ENCODE measurements around the gene TMEM213. TPM values are rescaled to one million over a fixed set of nuclear protein-coding genes. Genes with fewer than 3 reads are reported as not detected.

The TMEM213 gene
- total RNA-seq, 1 experiment from 2014 or later: 0.11 TPM

GRCh38 chr7:138865843-138866242 is 68.0 kb downstream of the TMEM213 start:
- Mint-ChIP-seq H3K4me1 (no peaks in the 10 kb centered on the region), H3K27me3 (ENCODE audit: low read depth) (no peaks in the 10 kb centered on the region), H3K36me3 (peaks cover 37% of the 10 kb centered on the region), H3K9me3 (no peaks in the 10 kb centered on the region), H3K4me3 (no peak overlapping the region), H3K27ac (peak overlapping the region; percentile 77; the same call in 1 of the 2 replicates)
- ATAC-seq: peak; percentile 84
- ChIA-PET POLR2A (no interaction called here), CTCF (interaction anchor here (1.5 kb wide), 1 partner anchor 127 kb away, joined by 6 read pairs; no protein-coding TSS in a partner anchor)
- TF ChIP-seq FOXK1 (CRISPR knock-in tag; IDR thresholded peaks at IDR 0.05) (no peak), MYBL2 (CRISPR knock-in tag; IDR thresholded peaks at IDR 0.05) (no peak), IRF2 (CRISPR knock-in tag; IDR thresholded peaks at IDR 0.05; ENCODE audit: borderline replicate concordance, low read depth) (no peak), GABPB1 (CRISPR knock-in tag; IDR thresholded peaks at IDR 0.05) (no peak)
- TF ChIP-seq, protein P1, sequence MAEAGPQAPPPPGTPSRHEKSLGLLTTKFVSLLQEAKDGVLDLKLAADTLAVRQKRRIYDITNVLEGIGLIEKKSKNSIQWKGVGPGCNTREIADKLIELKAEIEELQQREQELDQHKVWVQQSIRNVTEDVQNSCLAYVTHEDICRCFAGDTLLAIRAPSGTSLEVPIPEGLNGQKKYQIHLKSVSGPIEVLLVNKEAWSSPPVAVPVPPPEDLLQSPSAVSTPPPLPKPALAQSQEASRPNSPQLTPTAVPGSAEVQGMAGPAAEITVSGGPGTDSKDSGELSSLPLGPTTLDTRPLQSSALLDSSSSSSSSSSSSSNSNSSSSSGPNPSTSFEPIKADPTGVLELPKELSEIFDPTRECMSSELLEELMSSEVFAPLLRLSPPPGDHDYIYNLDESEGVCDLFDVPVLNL (CRISPR knock-in tag; IDR thresholded peaks at IDR 0.05; ENCODE audit: borderline replicate concordance, low read depth): no peak
- TF ChIP-seq, protein P2, sequence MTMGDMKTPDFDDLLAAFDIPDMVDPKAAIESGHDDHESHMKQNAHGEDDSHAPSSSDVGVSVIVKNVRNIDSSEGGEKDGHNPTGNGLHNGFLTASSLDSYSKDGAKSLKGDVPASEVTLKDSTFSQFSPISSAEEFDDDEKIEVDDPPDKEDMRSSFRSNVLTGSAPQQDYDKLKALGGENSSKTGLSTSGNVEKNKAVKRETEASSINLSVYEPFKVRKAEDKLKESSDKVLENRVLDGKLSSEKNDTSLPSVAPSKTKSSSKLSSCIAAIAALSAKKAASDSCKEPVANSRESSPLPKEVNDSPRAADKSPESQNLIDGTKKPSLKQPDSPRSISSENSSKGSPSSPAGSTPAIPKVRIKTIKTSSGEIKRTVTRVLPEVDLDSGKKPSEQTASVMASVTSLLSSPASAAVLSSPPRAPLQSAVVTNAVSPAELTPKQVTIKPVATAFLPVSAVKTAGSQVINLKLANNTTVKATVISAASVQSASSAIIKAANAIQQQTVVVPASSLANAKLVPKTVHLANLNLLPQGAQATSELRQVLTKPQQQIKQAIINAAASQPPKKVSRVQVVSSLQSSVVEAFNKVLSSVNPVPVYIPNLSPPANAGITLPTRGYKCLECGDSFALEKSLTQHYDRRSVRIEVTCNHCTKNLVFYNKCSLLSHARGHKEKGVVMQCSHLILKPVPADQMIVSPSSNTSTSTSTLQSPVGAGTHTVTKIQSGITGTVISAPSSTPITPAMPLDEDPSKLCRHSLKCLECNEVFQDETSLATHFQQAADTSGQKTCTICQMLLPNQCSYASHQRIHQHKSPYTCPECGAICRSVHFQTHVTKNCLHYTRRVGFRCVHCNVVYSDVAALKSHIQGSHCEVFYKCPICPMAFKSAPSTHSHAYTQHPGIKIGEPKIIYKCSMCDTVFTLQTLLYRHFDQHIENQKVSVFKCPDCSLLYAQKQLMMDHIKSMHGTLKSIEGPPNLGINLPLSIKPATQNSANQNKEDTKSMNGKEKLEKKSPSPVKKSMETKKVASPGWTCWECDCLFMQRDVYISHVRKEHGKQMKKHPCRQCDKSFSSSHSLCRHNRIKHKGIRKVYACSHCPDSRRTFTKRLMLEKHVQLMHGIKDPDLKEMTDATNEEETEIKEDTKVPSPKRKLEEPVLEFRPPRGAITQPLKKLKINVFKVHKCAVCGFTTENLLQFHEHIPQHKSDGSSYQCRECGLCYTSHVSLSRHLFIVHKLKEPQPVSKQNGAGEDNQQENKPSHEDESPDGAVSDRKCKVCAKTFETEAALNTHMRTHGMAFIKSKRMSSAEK (CRISPR knock-in tag; IDR thresholded peaks at IDR 0.05; ENCODE audit: borderline replicate concordance): no peak
- TF ChIP-seq, protein P3, sequence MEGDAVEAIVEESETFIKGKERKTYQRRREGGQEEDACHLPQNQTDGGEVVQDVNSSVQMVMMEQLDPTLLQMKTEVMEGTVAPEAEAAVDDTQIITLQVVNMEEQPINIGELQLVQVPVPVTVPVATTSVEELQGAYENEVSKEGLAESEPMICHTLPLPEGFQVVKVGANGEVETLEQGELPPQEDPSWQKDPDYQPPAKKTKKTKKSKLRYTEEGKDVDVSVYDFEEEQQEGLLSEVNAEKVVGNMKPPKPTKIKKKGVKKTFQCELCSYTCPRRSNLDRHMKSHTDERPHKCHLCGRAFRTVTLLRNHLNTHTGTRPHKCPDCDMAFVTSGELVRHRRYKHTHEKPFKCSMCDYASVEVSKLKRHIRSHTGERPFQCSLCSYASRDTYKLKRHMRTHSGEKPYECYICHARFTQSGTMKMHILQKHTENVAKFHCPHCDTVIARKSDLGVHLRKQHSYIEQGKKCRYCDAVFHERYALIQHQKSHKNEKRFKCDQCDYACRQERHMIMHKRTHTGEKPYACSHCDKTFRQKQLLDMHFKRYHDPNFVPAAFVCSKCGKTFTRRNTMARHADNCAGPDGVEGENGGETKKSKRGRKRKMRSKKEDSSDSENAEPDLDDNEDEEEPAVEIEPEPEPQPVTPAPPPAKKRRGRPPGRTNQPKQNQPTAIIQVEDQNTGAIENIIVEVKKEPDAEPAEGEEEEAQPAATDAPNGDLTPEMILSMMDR (IDR thresholded peaks at IDR 0.05): 0 out of 2 replicates have a peak, but pooled peaks have one; percentile 19
- DNase-seq (ENCODE audit: low spot score): peak; percentile 24

DNA sequence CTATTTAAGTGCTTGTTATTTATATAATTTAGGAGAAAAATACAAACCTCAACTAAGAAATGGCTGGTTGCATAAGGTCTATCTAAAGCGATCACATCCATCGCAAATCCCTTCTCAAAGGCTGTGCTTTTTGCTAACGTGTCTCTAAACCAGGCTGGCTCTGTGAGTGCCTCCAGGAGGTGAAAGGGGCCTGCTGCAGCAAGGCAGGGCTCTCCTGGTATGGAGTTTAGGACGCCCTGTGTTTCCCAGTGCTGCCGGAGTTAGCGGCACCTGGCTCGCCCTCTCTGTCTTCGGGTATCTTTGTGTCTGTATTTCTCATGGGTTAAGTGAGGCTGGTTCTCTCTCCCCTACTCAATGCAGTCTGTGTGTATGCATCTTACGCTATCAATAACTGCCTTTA is 68.6 kb downstream of the TMEM213 start:
- POLR2A ChIA-PET: no interaction called here
- H3K27me3 Mint-ChIP-seq (ENCODE audit: low read depth): no peaks in the 10 kb centered on the region

DNA sequence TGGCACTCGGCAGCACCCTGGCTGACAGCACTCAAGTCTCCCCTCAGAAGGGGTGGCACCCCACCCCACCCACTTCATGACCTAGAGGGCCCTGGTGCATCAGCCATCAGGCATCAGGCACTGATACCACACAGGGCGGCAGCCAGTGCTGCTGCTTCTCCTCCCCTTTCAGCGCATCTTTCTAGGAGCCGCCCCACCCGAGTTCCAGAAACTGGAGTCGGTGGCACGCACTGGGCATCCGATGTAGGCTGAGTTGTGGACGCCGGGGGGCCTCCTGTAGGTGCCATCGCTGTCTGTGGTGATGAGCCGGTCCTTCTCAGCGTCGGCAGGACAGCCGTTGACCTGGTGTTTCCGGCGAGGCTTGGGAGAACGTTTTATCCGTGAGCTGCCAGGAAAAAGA is 70.0 kb downstream of the TMEM213 start:
- DNase-seq (ENCODE audit: low spot score) (no peak), ATAC-seq (no peak)
- CTCF ChIA-PET: no interaction called here
- Mint-ChIP-seq H3K9me3 (no peaks in the 10 kb centered on the region), H3K4me3 (no peak overlapping the region), H3K27ac (no peak overlapping the region), H3K27me3 (ENCODE audit: low read depth) (no peaks in the 10 kb centered on the region), H3K36me3 (peaks cover 40% of the 10 kb centered on the region), H3K4me1 (no peaks in the 10 kb centered on the region)
- no peak for TF ChIP-seq ZNF671 (CRISPR knock-in tag; IDR thresholded peaks at IDR 0.05)
- no peak for TF ChIP-seq MXD4 (CRISPR knock-in tag; IDR thresholded peaks at IDR 0.05; ENCODE audit: borderline replicate concordance)
- no peak for TF ChIP-seq ZNF219 (CRISPR knock-in tag; IDR thresholded peaks at IDR 0.05; ENCODE audit: borderline replicate concordance)
- no peak for TF ChIP-seq AR (CRISPR knock-in tag; IDR thresholded peaks at IDR 0.05)
- no peak for TF ChIP-seq NFE2L1 (CRISPR knock-in tag; IDR thresholded peaks at IDR 0.05)
- POLR2A ChIA-PET: interaction anchor here (0.5 kb wide), 1 partner anchor 143 kb away, joined by 3 read pairs; no protein-coding TSS in a partner anchor

More for the DNA sequence above, 68.6 kb downstream of the TMEM213 start:
- no peaks in the 10 kb centered on the region for H3K9me3 Mint-ChIP-seq
- TF ChIP-seq SP1 (CRISPR knock-in tag; conservative IDR thresholded peaks at IDR 0.05) (no peak), GRHL2 (CRISPR knock-in tag; IDR thresholded peaks at IDR 0.05; ENCODE audit: insufficient replicate concordance, severe bottlenecking) (no peak), IRF1 (CRISPR knock-in tag; IDR thresholded peaks at IDR 0.05) (no peak)
- TF ChIP-seq, protein P1 (CRISPR knock-in tag; IDR thresholded peaks at IDR 0.05; ENCODE audit: borderline replicate concordance, low read depth): no peak
- CTCF ChIA-PET: interaction anchor here (1.5 kb wide), 1 partner anchor 127 kb away, joined by 6 read pairs; no protein-coding TSS in a partner anchor
- H3K4me1 Mint-ChIP-seq: no peaks in the 10 kb centered on the region
- ATAC-seq: peak; percentile 72
- H3K4me3 Mint-ChIP-seq: no peak overlapping the region
- no peak for DNase-seq (ENCODE audit: low spot score)
- H3K27ac Mint-ChIP-seq: peak overlapping the region; percentile 63; the same call in 1 of the 2 replicates
- H3K36me3 Mint-ChIP-seq: peaks cover 37% of the 10 kb centered on the region

Data from WTC11 (cell line).